Endothelial cell of umbilical vein (primary cell): ENCODE data around the gene INPP4B. TPM values are rescaled to one million over a fixed set of nuclear protein-coding genes. Genes with fewer than 3 reads are reported as not detected.

Experiments
- BruUV-seq: library from RNA; stranded (reverse); fragments of 400-500 nt; replicated peaks from 2 replicates; lab custom pipeline; 2021; lab: Mats Ljungman, UMichigan
- CTCF ChIA-PET: fragments of 300-600, 350-600 bp; sonication (Branson Sonifier 250); formaldehyde crosslinking; loops from one replicate; lab custom pipeline; 2021; ENCODE audit warnings: antibody characterized with exemption, inconsistent platforms; lab: Charles Lee
- POLR2A ChIA-PET: fragments of 300-600, 350-600 bp; sonication (Branson Sonifier 250); formaldehyde crosslinking; loops from one replicate; lab custom pipeline; 2021; ENCODE audit warnings: antibody characterized with exemption, inconsistent platforms; lab: Charles Lee
- DNase-seq: peaks from one replicate; pipeline ENCODE4 v3.0.0-alpha.2; 2011; ENCODE audit warnings: low read depth, low spot score
- FAIRE-seq: peaks from 2 replicates; lab custom pipeline; 2011; peaks lifted over from hg19 to GRCh38; lab: Jason Lieb, UNC
- H2AFZ ChIP-seq: 2 replicates; pipeline ENCODE4 v1.6.0; 2012; ENCODE audit warnings: low read depth, low read length, control low read depth, inconsistent platforms
- H3K27ac ChIP-seq: 2 replicates; pipeline ENCODE4 v1.5.1; 2011; ENCODE audit warnings: low read depth, mild to moderate bottlenecking, control low read depth, low read length, moderate library complexity; ENCODE audit not compliant: insufficient read depth
- H3K27me3 ChIP-seq, 2 experiments: 2 replicates each; pipeline versions ENCODE4 v1.6.0 to v1.6.1; 2011; ENCODE audit warnings: low read length in 2 of 2, mixed read lengths in 1 of 2; ENCODE audit not compliant: control insufficient read depth in 2 of 2, insufficient read depth in 2 of 2
- H3K36me3 ChIP-seq, 2 experiments: 2 replicates in 1 of 2; 3 replicates in 1 of 2; pipeline ENCODE4 v1.5.1; 2011; ENCODE audit warnings: low read length in 2 of 2, mild to moderate bottlenecking in 1 of 2, moderate library complexity in 1 of 2; ENCODE audit not compliant: control insufficient read depth in 2 of 2, insufficient read depth in 2 of 2; ENCODE audit errors: extremely low read depth in 1 of 2
- H3K4me1 ChIP-seq: 3 replicates; pipeline ENCODE4 v1.5.1; 2011; ENCODE audit warnings: mild to moderate bottlenecking, low read length; ENCODE audit not compliant: control insufficient read depth, insufficient read depth; ENCODE audit errors: extremely low read depth
- H3K4me2 ChIP-seq: 2 replicates; pipeline ENCODE4 v1.6.1; 2011; ENCODE audit warnings: low read length, control low read depth, mixed read lengths; ENCODE audit not compliant: insufficient read depth
- H3K4me3 ChIP-seq, 3 experiments: fragments of 200-600 bp in 1 of 3; sonication (generic), shearing (Covaris generic) in 1 of 3; replicated peaks in 1 of 3; 2 replicates each; pipeline ENCODE4 v1.5.1; 2011 to 2016; ENCODE audit warnings: control low read depth in 3 of 3, low read length in 3 of 3, mild to moderate bottlenecking in 2 of 3, inconsistent platforms in 1 of 3, low read depth in 1 of 3, moderate library complexity in 1 of 3; ENCODE audit not compliant: insufficient read depth in 1 of 3
- H3K79me2 ChIP-seq: 2 replicates; pipeline ENCODE4 v1.6.0; 2012; ENCODE audit warnings: low read length, inconsistent platforms; ENCODE audit not compliant: control insufficient read depth, insufficient read depth
- H3K9ac ChIP-seq: replicated peaks from 2 replicates; pipeline ENCODE3; 2011; ENCODE audit warnings: low read length, control low read depth; ENCODE audit not compliant: insufficient read depth; ENCODE audit errors: extremely low read depth
- H3K9me1 ChIP-seq: replicated peaks from 3 replicates; pipeline ENCODE4 v1.6.0; 2011; ENCODE audit warnings: mild to moderate bottlenecking, low read length; ENCODE audit not compliant: control insufficient read depth, insufficient read depth; ENCODE audit errors: extremely low read depth
- H3K9me3 ChIP-seq: replicated peaks from 2 replicates; pipeline ENCODE4 v1.5.1; 2012; ENCODE audit warnings: low read length, inconsistent platforms; ENCODE audit not compliant: control insufficient read depth, insufficient read depth
- H4K20me1 ChIP-seq: replicated peaks from 2 replicates; pipeline ENCODE3; 2011; ENCODE audit warnings: mild to moderate bottlenecking, low read length; ENCODE audit not compliant: control insufficient read depth, insufficient read depth; ENCODE audit errors: extremely low read depth
- FOS ChIP-seq: IDR thresholded peaks from 2 replicates; pipeline ENCODE4 v1.6.1; 2011; ENCODE audit warnings: mild to moderate bottlenecking, low read length, moderate library complexity, borderline replicate concordance; ENCODE audit not compliant: insufficient read depth
- GATA2 ChIP-seq: IDR thresholded peaks from 2 replicates; pipeline ENCODE4 v1.7.0; 2011; ENCODE audit warnings: low read depth, mild to moderate bottlenecking, moderate library complexity, mixed read lengths, low read length; ENCODE audit not compliant: insufficient read length, insufficient read depth
- JUN ChIP-seq: IDR thresholded peaks from 2 replicates; pipeline ENCODE4 v1.6.1; 2011; ENCODE audit warnings: borderline replicate concordance, low read depth; ENCODE audit not compliant: insufficient read length, insufficient read depth
- POLR2A ChIP-seq: IDR thresholded peaks from 2 replicates; pipeline ENCODE4 v1.6.1; 2012; ENCODE audit warnings: low read depth, mild to moderate bottlenecking, control low read depth, low read length
- POLR2AphosphoS5 ChIP-seq: IDR thresholded peaks from 2 replicates; pipeline ENCODE4 v1.6.1; 2012; ENCODE audit warnings: low read depth, mild to moderate bottlenecking, control low read depth, low read length, moderate library complexity; ENCODE audit not compliant: insufficient read depth
- dilution Hi-C: fragments of 300-500 bp; cut with MboI; formaldehyde crosslinking; loops from one replicate; pipeline ENCODE4 v1.15.0; 2019; ENCODE audit warnings: low sequenced_read_pairs; ENCODE audit not compliant: extremely low pct_ligation_motif_present
- intact Hi-C: fragments of 100-400 bp; cut with micrococcal nuclease; formaldehyde crosslinking; loops from one replicate; pipeline ENCODE4 v1.10.0; 2022
- polyA plus RNA-seq, 4 experiments: library from polyadenylated mRNA; depleted of rRNA in 3 of 4; stranded (reverse) in 3 of 4; unstranded in 1 of 4; fragments of >200 nt; gene quantifications; 2 replicates each; pipeline versions ENCODE4 v1.2.1 to v1.2.3, GENCODE V29; 2011 to 2012; ENCODE audit warnings: missing spikeins in 1 of 4
- total RNA-seq: library from RNA; stranded (reverse); gene quantifications from 2 replicates; pipeline ENCODE4 v1.2.3, GENCODE V29; 2021
- TF ChIP-seq, protein P1 (sequence below): IDR thresholded peaks from 2 replicates; pipeline ENCODE4 v1.6.1; 2011; ENCODE audit not compliant: insufficient read depth, insufficient read length
- TF ChIP-seq, protein P2 (sequence below), 2 donors: IDR thresholded peaks; 1 replicate in 1 of 2; 2 replicates in 1 of 2; pipeline ENCODE4 v1.5.1; 2011; ENCODE audit warnings: low read length in 2 of 2, mild to moderate bottlenecking in 2 of 2, moderate library complexity in 2 of 2, control low read depth in 1 of 2, inconsistent platforms in 1 of 2, low read depth in 1 of 2; ENCODE audit not compliant: insufficient read depth in 1 of 2; ENCODE audit errors: extremely low read depth in 1 of 2

Gene INPP4B
- total and polyA plus RNA-seq, 2 donors (not counting 3 experiments of a cell fraction or from before 2014, with no cell fraction given), result 0.41 to 3.1 TPM

DNA sequence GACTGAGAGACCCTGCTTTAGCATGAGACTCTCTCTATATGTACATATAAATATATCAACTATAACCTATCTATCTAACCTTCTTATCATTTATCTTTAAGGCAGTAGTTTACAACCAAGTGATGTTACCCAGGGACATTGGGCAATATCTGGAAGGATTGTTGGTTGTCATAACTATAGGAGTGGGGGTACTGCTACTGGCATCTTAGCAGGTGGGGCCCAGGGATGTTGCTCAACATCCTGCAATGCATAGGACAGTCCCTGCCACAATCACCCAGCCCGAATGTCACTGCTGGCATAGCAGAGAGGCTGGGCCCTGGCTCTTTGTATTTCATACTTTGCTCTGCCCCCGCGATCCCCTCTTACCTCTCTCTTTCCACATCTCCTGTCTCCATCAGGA lies 812.0 kb downstream of the INPP4B start:
- FAIRE-seq (no peak), DNase-seq (no peak)
- Histone ChIP-seq H3K4me3 (no peak overlapping the region), H3K9me3 (no peaks in the 10 kb centered on the region), H3K9ac (no peak overlapping the region), H2AFZ (no peak overlapping the region), H3K27ac (no peak overlapping the region), H3K4me1 (peaks cover 12% of the 10 kb centered on the region), H3K27me3 (no peaks in the 10 kb centered on the region), H3K4me2 (no peak overlapping the region), H3K79me2 (no peaks in the 10 kb centered on the region), H4K20me1 (no peaks in the 10 kb centered on the region), H3K9me1 (no peaks in the 10 kb centered on the region), H3K36me3 (no peaks in the 10 kb centered on the region)
- ChIA-PET CTCF (no interaction called here), POLR2A (no interaction called here)
- TF ChIP-seq, protein P1, sequence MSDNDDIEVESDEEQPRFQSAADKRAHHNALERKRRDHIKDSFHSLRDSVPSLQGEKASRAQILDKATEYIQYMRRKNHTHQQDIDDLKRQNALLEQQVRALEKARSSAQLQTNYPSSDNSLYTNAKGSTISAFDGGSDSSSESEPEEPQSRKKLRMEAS, result no peak
- no peak for TF ChIP-seq FOS
- no peak for TF ChIP-seq GATA2
- TF ChIP-seq, protein P2, sequence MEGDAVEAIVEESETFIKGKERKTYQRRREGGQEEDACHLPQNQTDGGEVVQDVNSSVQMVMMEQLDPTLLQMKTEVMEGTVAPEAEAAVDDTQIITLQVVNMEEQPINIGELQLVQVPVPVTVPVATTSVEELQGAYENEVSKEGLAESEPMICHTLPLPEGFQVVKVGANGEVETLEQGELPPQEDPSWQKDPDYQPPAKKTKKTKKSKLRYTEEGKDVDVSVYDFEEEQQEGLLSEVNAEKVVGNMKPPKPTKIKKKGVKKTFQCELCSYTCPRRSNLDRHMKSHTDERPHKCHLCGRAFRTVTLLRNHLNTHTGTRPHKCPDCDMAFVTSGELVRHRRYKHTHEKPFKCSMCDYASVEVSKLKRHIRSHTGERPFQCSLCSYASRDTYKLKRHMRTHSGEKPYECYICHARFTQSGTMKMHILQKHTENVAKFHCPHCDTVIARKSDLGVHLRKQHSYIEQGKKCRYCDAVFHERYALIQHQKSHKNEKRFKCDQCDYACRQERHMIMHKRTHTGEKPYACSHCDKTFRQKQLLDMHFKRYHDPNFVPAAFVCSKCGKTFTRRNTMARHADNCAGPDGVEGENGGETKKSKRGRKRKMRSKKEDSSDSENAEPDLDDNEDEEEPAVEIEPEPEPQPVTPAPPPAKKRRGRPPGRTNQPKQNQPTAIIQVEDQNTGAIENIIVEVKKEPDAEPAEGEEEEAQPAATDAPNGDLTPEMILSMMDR (IDR thresholded peaks at IDR 0.05; ENCODE audit: extremely low read depth in 1 of 2, insufficient read depth in 1 of 2, low read depth in 1 of 2, low read length in 2 of 2), result no peak
- no peak for TF ChIP-seq JUN
- no peak for TF ChIP-seq POLR2A
- no peak for TF ChIP-seq POLR2AphosphoS5
- no TSS peak for BruUV-seq
- dilution Hi-C loops (no loop called here), intact Hi-C loops (no loop called here)
